HG03565 (cell line): ENCODE data around the gene PITHD1.
"Not testable (repeated sequence)": the region's sequence is repeated elsewhere in the genome, so short reads cannot be mapped to it uniquely, and the experiment has no call there.

ENCODE experiments used
- ATAC-seq: cut with Tn5 transposase; IDR thresholded peaks from one replicate; pipeline ENCODE4 v1.9.1; 2021; ENCODE audit warnings: mild to moderate bottlenecking, moderate library complexity; ENCODE audit not compliant: unreplicated experiment

PITHD1 gene

DNA sequence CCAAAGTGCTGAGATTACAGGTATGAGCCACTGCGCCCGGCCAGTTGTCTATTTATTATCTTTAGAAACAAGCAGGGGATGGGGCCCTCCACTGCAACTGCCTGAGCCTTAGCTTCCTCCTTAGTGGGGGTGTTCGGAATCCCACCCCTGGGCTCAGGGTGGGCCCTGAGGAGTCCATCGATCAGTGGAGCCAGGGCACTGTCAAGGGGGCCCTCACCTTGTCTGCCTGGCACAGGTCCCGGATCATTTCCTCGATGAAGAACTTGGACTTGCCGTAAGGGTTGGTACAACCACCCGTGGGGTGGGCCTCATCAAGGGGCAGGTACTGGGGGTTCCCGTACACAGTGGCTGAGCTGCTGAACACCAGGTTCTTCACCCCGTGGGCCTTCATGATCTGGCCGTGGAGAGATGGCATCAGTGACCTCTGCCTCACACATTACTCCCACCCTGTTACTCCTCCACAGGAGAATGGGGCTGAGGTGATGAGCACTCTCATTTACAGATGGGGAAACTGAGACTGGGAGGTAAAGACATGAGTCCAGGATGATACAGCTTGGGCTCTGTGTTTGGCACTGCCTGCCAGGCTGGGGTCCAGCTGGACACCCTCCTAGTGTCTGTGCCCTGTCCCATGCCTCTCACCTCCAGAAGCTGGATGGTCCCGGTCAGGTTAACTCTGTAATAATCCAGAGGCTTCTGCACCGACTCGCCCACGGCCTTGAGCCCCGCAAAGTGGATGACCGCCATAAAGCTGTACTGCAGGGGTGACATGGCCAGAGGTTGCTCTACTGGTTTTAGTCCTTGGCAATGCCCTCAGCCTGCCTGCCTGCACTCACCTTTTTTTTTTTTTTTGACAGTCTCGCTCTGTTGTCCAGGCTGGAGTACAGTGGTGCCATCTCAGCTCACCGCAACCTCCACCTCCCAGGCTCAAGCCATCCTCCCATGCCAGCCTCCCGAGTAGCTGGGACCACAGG, 19.5 kb downstream of the PITHD1 start:
- no peak for ATAC-seq

GRCh38 chr1:23798662-23799142, 20.5 kb downstream of the PITHD1 start:
- ATAC-seq, result no peak

GRCh38 chr1:23799255-23799569, 21.0 kb downstream of the PITHD1 start:
- ATAC-seq, result no peak

GRCh38 chr1:23799570-23800399, 21.6 kb downstream of the PITHD1 start:
- no peak for ATAC-seq

DNA sequence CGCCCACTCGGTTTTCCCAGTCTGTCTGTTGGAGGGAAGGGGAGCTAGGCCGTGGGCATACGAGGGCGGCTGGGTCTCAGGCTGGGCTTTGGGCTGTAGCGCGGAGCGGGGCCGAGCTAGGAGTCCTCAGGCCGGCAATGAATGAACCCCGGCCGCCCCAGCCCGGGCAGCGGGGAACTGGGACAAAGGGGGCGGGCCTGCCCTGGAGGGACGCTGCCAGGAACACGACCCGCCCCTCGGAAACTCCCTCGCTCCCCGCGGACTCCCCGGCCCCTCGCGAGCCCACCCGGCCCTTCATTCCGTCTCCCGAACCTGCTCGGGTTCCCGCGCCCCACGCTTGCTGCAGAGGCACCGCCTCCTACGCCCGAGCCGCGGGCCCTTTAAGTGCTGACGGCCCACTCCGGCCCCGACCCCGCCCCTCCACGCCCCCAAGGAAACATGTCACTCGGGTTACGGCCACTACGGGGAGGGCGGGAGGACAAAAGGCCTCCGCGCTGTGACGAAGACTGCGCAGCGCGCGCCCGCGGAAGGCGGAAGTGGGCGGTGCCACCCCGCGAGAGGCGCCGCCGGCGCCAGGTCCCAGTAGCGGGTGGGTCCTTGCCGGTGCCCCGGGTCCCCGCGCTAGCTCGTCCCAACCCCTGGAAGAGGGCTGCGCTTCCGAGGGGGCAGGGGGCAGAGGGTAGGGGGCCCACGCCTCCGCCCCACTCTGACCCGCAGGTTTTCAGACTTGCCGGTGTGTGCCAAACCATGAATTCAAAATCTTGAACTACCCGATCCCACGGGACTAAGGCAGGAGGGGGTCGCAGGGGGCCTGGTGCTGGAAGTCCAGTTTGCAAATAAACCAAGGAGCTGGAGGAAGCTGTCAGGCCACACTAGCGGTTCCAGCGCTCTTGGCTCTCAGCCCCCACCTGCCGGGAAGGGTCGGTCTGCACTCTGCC, 22.5 kb downstream of the PITHD1 start, which contains the start of gene GALE:
TSS of gene GALE (minus strand) at position 355 of the 938 bp plus-strand sequence. CDS start 1,747 bp downstream, outside the sequence.
- ATAC-seq, result peak; percentile 71

GRCh38 chr1:23801338-23801748, 23.1 kb downstream of the PITHD1 start:
- no peak for ATAC-seq

- ATAC-seq, result no peak
These were observed 23.7 kb downstream of the PITHD1 start for GRCh38 chr1:23801876-23802275.

DNA sequence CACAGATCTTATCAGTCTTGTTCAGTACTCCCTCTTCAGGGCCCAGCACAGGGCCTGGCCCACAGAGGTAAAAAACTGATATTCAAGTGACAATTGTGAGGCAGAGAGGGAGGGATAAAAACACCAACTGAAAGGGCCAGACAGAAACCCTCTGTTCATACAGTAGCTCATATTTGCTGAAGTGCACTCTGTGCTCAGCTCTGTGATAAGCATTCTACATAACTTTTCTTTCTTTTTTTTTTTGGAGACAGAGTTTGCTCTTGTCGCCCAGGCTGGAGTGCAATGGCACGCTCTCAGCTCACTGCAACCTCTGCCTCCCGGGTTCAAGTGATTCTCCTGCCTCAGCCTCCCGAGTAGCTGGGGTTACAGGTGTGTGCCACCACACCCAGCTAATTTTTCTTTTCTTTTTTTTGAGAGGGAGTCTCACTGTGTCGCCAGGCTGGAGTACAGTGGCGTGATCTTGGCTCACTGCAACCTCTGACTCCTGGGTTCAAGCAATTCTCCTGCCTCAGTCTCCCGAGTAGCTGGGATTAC, 24.7 kb downstream of the PITHD1 start:
- ATAC-seq, result not testable (repeated sequence)

- no peak for ATAC-seq
These were observed 25.5 kb downstream of the PITHD1 start for GRCh38 chr1:23803674-23804073.

GRCh38 chr1:23804183-23804835, 26.1 kb downstream of the PITHD1 start:
- ATAC-seq, result no peak

DNA sequence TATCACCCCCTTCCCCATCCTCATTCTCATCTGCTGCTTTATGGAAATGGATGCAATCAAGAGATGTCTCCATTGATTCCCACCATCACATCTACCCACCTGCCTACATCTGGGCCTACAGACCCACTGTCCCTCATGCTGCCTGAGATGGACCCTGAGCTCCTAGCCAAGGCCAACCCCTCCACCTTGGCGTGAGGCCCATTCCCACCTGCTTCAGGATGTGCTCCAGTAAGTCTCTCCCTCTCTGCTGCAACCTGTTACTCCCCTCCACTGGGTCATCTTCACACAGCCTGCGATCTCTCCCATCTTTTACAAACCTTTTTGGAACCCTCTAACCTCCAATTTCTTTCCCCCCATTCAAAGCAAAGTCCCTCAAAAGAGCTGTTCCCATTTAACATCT, 26.8 kb downstream of the PITHD1 start:
- ATAC-seq, result no peak

GRCh38 chr1:23806280-23806679, 28.1 kb downstream of the PITHD1 start:
- no peak for ATAC-seq

- ATAC-seq, result no peak
These were observed 29.2 kb downstream of the PITHD1 start for GRCh38 chr1:23807453-23807852.

DNA sequence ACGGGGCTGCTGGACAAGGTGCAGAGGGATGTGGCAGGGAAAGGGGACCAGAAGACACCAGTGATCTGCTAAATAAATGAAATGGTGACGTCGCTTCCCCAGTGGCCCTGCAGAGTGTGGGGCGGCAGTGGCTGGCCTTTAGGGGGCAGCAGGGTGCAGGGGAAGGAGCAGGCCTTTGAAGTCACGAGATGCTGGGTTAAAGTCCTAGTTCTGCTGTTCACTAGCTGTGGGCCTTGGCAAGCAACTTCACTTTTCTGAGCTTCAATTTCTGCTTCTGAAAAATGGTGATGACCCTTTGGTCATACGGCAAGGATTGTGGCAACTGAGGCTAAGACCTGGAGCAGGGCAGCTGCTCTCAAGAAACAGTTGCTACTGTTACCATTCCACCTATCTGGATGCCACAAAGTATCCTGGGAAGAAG, 31.5 kb downstream of the PITHD1 start:
- no peak for ATAC-seq

DNA sequence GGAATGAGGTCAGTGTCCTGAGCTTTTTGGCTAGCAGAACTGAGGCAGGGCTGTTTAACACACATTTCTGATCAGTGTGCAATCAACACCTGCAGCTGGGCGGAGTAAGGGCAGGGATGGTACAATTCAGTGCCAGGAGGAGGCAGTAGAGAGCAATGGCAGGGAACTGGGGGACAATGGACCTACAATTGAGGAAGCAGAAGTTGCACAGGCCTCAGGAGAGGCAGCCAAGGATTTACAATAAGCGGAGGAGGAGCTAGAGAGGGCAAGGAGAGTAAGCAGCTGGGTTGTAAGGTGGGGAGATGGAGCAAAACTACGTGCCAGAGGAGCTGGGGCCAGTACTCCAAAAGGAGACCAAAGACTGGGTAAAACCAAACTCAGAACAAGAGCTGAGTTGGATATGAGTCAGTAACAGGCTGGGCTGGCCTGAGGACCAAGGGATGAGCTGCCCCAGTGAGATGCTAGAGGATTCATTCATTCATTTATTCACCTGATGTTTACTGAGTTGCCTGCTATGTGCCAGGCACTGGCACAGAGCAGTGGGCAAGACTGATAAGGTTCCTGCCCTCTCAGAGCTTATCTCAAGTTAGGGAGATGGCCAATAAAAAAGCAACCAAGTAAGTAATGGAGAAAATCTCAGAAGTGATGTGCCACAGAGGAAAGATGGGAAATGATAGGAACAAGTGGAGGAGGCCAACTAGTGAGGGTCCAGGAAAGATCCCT, 32.8 kb downstream of the PITHD1 start:
- no peak for ATAC-seq

- ATAC-seq, result no peak
These were observed 35.8 kb downstream of the PITHD1 start for GRCh38 chr1:23814016-23814415.

DNA sequence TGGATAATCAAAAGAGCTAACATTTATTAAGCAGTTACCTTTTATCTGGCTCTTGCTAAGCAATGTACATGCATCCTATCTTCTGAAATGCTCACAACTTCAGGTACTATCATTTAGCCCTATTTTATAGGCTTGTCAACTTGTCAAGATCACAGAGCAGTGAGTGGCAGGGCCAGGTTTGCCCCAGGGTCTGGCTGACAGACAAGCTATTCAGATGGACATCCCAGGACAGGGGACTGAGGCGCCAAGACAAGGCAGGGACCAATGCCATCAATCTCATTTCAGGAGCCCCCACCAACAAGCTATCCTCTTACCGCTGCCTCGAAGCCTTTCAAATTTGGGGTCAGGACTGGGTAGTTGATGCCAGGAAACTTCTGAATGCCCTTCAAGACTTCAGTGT, 38.1 kb downstream of the PITHD1 start:
- ATAC-seq, result no peak

GRCh38 chr1:23816906-23817305, 38.7 kb downstream of the PITHD1 start:
- ATAC-seq, result no peak

DNA sequence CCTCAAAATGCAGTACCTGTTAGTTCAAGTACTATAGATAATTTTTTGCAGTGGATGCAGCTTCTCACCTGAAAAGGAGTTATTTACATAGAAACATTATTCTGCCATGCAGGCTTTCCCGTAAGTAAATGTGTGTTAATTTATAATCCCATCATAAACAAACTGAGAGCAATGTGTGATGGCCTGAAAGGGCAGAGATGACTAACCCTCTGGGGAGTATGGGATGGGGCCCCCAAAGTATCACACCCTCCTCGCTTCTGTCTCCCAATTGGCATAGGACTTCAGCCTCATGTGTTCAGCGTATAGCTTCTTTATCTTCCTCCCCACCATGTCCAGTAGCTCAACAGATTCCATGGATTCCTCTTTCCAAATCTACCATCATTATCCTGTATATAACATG, 39.4 kb downstream of the PITHD1 start:
- ATAC-seq, result no peak
